Lower leg skin (tissue), 3 donors: Measurements from ENCODE around the gene DNAJC4.

Experiments used
- CTCF ChIP-seq, 3 donors: fragments of 450-650 bp; IDR thresholded peaks; one replicate each; pipeline ENCODE4 v1.5.1; 2016; ENCODE audit warnings: antibody characterized with exemption in 3 of 3, mild to moderate bottlenecking in 3 of 3, moderate library complexity in 2 of 3
- POLR2A ChIP-seq, 2 donors: fragments of 450-650 bp; IDR thresholded peaks; one replicate each; pipeline ENCODE4 v1.6.1; 2016 to 2017; ENCODE audit warnings: antibody characterized with exemption in 2 of 2, mild to moderate bottlenecking in 1 of 2, moderate library complexity in 1 of 2

DNA sequence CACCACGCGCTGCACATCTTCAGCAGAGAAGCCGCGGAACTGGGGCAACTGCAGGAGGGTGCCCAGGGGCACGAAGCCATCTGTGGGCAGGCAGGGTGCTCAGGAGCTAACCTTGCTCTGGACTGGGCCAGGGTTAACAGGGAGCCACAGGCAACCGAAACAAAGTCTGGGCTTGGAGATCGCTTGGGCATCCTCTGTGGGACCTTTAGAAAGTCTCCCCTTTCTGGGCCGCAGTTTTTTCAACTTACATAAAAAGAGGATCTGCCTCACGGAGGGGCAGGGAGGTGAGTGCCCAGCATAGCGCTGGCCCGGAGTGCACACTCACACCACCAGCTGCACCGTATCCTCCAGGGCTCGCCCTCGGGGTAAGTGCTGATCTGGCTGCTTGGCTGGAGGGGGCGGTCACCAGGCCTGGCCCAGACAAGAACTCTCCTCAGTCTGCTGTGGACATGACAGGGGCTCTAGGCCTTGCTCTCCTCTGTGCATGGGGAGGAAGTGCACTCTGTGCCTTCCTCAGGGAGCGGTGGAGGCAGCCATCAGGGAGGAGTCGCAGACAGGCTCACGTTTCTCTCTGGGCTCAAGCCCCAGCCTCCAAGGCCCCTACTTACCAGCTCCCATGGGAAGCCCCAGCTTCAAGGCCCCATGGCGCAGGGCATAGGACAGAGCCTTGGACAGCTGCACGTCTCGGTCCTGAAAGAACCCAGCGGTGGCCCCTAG lies 5.3 kb upstream of the DNAJC4 start:
- TF ChIP-seq CTCF (IDR thresholded peaks at IDR 0.05) (no peak), POLR2A (IDR thresholded peaks at IDR 0.05) (no peak)
